GM18873 (cell line): ENCODE results near the gene RNPEPL1.
A peak's percentile ranks its signal among the peaks of the same experiment; 100 is the strongest.
"Not testable (repeated sequence)": the region's sequence is repeated elsewhere in the genome, so short reads cannot be mapped to it uniquely, and the experiment has no call there.

Experiments used
- ATAC-seq: cut with Tn5 transposase; IDR thresholded peaks from one replicate; pipeline ENCODE4 v1.9.1; 2021; ENCODE audit warnings: mild to moderate bottlenecking, moderate library complexity, moderate number of reproducible peaks; ENCODE audit not compliant: unreplicated experiment, low FRiP score

Gene RNPEPL1

DNA sequence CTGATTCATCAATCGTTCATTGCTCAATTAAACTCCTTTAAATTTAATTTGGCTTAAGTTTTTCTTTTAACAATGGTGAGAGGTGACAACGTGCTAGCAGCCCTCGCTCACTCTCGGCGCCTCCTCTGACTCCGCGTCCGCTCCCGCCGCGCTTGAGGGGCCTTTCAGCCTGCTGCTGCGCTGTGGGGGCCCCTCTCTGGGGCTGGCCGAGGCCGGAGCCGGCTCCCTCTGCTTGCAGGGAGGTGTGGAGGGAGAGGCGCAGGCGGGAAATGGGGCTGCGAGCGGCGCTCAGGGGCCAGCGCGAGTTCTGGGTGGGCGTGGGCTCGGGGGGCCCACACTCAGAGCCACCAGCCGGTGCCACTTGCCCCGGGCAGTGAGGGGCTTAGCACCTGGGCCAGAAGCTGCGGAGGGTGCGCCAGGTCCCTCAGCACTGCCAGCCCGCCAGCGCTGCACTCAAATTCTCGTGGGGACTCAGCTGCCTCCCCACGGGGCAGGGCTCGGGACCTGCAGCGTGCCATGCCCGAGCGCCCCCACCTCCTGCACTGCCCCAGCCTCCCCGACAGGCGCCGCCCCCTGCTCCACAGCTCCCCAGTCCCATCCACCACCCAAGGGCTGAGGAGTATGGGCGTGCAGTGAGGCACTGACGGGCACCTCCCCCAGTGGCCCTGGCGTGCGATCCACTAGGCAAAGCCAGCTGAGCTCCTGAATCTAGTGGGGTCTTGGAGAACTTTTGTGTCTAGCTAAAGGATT, 30.1 kb upstream of the RNPEPL1 start:
- no peak for ATAC-seq

GRCh38 chr2:240539101-240539500, 29.2 kb upstream of the RNPEPL1 start:
- ATAC-seq, result not testable (repeated sequence)

DNA sequence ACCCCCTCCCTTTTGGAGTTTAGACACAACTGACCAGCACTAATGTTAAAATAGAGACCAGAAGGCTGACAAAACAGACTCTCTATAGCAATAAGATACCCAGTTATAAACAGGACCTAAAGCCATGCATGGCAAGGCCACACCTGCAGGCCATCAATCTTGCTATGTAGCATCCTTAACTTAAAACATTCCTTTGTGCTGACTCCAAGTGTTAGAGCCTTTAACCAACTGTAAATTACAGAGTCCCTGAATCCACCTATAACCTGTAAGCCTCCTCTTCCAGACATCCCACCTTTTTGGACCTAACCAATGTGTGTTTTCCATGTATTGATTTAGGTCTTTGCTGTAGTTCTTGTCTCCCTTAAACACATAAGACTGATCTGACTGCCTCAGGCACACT, 28.4 kb upstream of the RNPEPL1 start:
- ATAC-seq, result no peak

GRCh38 chr2:240551288-240551687, 17.0 kb upstream of the RNPEPL1 start:
- ATAC-seq, result no peak

DNA sequence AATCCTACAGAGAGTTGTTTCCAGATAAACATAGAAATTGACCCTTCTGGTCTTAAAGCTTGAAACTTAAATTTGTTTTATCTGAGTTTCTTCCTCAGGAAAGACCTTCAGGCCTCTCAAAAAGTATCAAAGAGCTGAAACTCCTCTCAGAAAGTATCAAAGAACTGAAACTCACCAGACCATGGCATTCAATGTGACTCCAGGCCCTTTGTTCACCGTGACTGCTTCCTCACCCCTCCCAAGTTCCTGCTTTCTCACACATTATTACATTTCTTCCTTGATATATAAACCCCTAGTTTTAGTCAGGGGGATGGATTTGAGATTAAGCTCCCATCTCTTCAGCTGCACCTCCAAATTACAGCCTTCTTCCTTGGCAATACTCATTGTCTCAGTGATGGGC, 16.5 kb upstream of the RNPEPL1 start:
- no peak for ATAC-seq

- no peak for ATAC-seq
Measured at GRCh38 chr2:240553956-240554480, 14.3 kb upstream of the RNPEPL1 start.

DNA sequence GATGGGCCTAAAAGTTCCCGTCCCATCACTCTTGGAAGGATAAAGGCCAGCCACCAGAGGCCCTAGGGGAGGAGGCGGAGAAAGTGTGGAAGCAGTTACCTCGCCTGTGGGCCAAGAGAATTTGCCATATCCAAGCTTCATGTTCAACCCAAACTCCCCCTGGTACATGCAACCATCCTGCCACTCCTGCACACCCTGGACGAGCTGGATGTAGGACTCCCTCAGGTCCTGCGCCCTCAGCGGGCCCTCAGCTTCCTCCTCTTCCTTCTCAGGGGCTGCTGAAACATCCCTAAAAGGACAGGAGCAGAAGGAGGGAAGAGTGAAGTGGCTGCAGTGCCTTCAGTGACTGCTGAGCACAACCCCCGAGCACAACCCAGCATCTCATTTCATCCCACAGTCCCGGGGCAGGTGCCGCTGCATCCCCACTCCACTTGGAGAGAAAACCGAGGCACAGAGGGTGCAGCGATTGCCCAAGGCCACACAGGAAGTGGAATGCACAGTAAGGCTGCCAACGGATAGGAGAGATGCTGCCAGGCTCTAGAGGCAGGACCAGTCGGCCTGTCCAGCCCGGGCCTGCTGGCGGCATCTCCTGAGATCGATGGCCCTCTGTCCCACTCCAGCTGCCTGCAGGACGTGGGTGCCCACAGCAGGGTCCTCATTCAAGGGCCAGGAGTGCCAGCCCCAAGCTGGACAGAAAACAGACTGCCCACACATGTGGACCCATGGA, 13.4 kb upstream of the RNPEPL1 start:
- no peak for ATAC-seq

DNA sequence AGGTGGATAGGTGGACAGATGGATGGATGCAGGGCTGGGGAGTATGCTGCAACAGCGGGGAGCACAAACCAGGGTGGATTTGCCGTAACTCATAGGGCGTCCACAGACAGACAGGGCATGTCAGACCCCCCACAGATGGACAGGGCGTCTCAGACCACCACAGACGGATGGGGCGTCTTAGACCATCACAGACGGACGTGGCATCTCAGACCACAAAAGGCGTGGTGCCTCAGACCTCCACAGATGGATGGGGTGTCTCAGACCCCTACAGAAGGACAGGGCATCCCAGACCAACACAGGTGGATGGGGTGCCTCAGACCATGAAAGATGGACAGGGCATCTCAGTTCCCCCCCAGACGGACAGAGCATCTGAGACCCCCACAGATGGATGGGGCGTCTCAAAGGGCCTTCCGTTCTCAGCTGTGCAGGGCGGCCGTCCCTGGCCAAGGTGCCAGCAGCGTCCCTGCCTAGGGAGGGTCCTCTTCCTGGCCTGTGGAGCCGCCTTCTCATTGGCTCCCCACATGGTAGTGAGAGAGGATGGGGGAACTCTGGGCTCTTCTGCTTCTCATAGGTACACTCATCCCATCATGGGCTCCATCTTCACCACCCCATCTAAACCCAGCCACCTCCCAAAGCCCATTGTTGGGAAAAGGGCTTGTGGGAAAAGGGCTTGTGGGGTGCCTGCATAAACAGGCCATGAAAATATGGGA, 12.6 kb upstream of the RNPEPL1 start:
- ATAC-seq, result no peak

DNA sequence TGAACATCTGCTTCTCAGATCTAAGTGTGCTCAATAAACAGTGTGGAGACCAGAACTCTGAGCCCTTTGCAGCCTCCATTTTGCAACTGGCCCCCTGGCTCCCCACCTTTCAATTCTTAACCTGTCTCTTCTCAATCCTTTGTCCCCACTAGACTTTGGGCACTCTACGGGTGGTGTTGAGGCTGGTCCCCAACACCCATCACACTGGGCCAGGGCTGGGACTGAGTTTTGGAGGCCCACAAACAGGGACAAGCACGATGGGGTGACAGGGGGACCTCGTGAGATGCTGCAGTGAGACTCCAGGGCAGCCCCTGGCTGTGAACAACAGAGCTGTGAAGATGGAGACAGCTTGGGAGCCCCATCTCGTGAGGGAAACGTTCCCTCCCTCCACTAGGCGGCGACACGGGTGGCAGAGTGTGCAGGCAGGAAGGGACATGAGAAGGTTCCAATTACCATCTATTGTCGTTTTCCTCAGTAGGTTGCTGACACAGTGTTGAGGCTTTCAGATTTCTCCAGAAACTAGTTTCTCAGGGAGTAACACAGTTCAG, 11.7 kb upstream of the RNPEPL1 start:
- no peak for ATAC-seq

GRCh38 chr2:240557101-240557751, 11.1 kb upstream of the RNPEPL1 start:
- ATAC-seq, result no peak

- no peak for ATAC-seq
Measured at GRCh38 chr2:240557808-240558207, 10.5 kb upstream of the RNPEPL1 start, which contains the start of gene ANKMY1. ANKMY1 (minus strand) TSS chr2:240557988; CDS start chr2:240557335, 653 bp downstream.

GRCh38 chr2:240558236-240558761, 10.0 kb upstream of the RNPEPL1 start:
- ATAC-seq, result no peak

DNA sequence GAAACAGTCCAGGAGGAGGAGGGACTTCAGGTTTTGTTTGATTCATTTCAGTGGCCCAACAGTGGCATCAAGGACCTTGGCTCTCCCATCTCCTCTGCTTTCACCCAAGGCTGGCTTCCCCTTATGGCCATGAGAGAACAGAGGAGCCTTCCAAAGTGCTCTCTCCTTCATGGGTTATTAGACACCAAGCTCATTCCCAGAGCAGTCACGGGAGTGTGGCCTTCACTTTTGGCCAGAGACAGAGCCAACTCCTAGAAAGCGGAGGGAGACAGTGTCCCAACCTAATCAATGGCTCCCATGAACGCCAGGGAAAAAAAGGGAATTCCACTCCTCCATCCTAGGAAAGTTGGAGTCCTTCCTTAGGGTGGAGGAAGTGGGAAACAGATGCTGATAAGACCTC, 9.0 kb upstream of the RNPEPL1 start:
- ATAC-seq, result no peak

GRCh38 chr2:240560084-240560479, 8.2 kb upstream of the RNPEPL1 start, which contains the start of gene DUSP28:
DUSP28 (plus strand) TSS chr2:240560357; CDS start chr2:240560685, 328 bp downstream.
- ATAC-seq, result peak; percentile 32

GRCh38 chr2:240560480-240561324, 7.6 kb upstream of the RNPEPL1 start:
- peak; percentile 41 for ATAC-seq

DNA sequence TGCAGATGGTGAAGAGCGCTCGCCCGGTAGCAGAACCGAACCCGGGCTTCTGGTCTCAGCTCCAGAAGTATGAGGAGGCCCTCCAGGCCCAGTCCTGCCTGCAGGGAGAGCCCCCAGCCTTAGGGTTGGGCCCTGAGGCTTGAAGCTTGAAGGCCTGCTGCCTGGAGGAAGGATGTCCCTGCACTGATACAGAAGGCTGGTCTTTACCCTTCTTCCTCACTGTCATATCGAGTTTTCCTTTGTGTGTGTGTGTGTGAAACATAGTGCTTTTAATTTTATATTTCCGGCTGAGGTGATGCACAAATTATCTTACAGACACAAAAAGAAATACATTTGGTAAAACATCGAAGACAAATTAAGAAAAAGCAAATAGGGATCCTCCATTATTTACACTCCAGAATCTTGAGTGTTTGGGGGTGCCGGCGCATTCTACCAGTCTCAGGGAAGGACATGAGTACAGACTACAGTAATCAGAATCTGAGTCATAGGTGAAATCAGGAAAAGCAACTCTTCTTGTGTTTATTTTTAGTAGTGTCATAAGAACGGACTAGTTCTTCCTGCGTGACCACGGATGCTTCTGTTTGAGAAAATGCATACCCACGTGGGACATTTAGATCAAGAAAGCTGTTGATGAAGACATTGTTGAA, 6.8 kb upstream of the RNPEPL1 start:
- ATAC-seq, result peak; percentile 9

- not testable (repeated sequence) for ATAC-seq
Measured at GRCh38 chr2:240563231-240563630, 5.1 kb upstream of the RNPEPL1 start.

DNA sequence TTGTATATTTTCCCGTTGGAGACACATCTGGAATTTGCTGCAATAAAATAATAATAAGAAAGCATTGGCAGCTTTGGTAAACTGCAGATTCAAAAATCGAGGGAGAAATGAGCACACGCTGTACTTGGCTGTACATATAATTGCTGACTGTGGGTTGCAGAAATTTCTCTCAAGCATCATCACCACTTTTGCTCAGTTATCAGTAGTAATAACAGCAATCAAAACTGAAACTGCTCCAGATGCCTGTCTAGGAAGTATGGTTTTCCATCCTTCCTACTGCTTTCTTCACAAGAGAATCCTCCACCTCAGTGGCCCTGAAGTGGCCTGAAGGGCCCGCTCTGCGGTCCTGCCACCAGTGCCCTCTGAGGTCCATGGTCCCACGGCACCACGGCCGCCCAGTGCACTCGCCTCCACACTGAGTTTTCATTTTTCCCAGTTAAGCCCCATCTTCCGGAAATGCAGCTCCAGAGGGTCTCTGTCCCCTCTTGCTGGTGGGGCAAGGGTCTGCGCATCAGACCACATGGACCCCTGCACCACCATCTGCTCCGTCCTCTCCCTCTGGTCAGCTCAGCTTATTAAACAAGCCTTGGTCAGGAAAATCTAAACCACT, 4.2 kb upstream of the RNPEPL1 start:
- ATAC-seq, result no peak
